GM12892 (cell line): ENCODE measurements around the gene ATP5F1E.

Experiments used
- POLR2A ChIP-seq: IDR thresholded peaks from 2 replicates; pipeline ENCODE4 v1.6.1; 2011; ENCODE audit warnings: low read depth, low read length, control low read depth
- POLR2AphosphoS5 ChIP-seq: IDR thresholded peaks from 2 replicates; pipeline ENCODE4 v1.6.1; 2011; ENCODE audit warnings: low read depth, low read length, control low read depth
- TAF1 ChIP-seq: IDR thresholded peaks from 2 replicates; pipeline ENCODE4 v1.6.1; 2011; ENCODE audit warnings: low read depth, mild to moderate bottlenecking, control low read depth, low read length, borderline replicate concordance

DNA sequence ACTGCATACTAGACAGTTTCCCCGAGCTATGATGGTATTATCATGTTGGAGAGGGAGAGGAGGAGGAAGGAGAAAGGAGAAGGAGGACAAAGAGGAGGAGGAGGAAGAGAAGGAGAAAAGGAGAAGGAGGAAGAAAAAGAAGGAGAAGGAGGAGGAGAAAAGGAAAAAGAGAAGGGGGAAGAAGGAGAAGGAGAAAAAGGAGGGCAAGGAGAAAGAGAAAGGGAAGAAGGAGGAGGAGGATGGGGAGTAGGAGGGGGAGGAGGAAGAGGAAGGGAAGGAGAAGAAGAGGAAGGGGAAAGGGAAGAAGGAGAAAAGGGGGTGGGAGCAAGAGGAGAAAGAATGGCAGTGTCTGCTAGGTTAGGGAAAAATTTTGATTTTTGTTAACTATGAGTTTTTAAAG lies 45.6 kb upstream of the ATP5F1E start:
- TF ChIP-seq POLR2A (no peak), POLR2AphosphoS5 (no peak), TAF1 (no peak)
